NCI-H1105 treated with DMSO at 0.1 percent for 48 hours (cell line): ENCODE results near the gene MINK1.
"Not testable (repeated sequence)": the region's sequence is repeated elsewhere in the genome, so short reads cannot be mapped to it uniquely, and the experiment has no call there.

Experiments used
- DNase-seq: peaks from one replicate; lab custom pipeline; 2025; lab: John Stamatoyannopoulos, UW

Gene MINK1

GRCh38 chr17:4899341-4900230 is 66.4 kb downstream of the MINK1 start, which contains the start of gene C17orf107:
C17orf107 (plus strand) TSS chr17:4899536; CDS start chr17:4899763, 227 bp downstream.
- DNase-seq: peak; percentile 70

GRCh38 chr17:4900231-4901107 is 67.3 kb downstream of the MINK1 start:
- DNase-seq: no peak

GRCh38 chr17:4901108-4901647 is 68.0 kb downstream of the MINK1 start:
- no peak for DNase-seq

GRCh38 chr17:4901648-4902344 is 68.7 kb downstream of the MINK1 start:
- no peak for DNase-seq

GRCh38 chr17:4902540-4902939 is 69.4 kb downstream of the MINK1 start:
- no peak for DNase-seq

- DNase-seq: peak; percentile 84
Measured at GRCh38 chr17:4903051-4903818, 70.1 kb downstream of the MINK1 start, which contains the start of gene CHRNE. CHRNE (minus strand) TSS chr17:4903098; CDS start chr17:4903063, 35 bp downstream.

GRCh38 chr17:4906642-4907041 is 73.5 kb downstream of the MINK1 start:
- DNase-seq: not testable (repeated sequence)

- DNase-seq: no peak
Measured at GRCh38 chr17:4908301-4908700, 75.2 kb downstream of the MINK1 start.

GRCh38 chr17:4908711-4909496 is 75.8 kb downstream of the MINK1 start:
- peak; percentile 56 for DNase-seq

- no peak for DNase-seq
Measured at GRCh38 chr17:4913994-4914393, 80.9 kb downstream of the MINK1 start.

- not testable (repeated sequence) for DNase-seq
Measured at GRCh38 chr17:4914551-4914950, 81.4 kb downstream of the MINK1 start.

GRCh38 chr17:4919511-4920047 is 86.4 kb downstream of the MINK1 start:
- no peak for DNase-seq

GRCh38 chr17:4920351-4921048 is 87.4 kb downstream of the MINK1 start:
- no peak for DNase-seq

GRCh38 chr17:4921320-4921719 is 88.2 kb downstream of the MINK1 start:
- DNase-seq: no peak

- not testable (repeated sequence) for DNase-seq
Measured at GRCh38 chr17:4926577-4927335, 93.6 kb downstream of the MINK1 start.

- DNase-seq: no peak
Measured at GRCh38 chr17:4928881-4929280, 95.7 kb downstream of the MINK1 start.

GRCh38 chr17:4931963-4932362 is 98.8 kb downstream of the MINK1 start, which contains the start of gene GP1BA:
GP1BA (plus strand) TSS chr17:4932277; CDS start chr17:4932605, 328 bp downstream.
- no peak for DNase-seq

GRCh38 chr17:4932756-4933155 is 99.6 kb downstream of the MINK1 start:
- DNase-seq: no peak
